T-cell (primary cell): ENCODE measurements around the gene LDB2. TPM values are rescaled to one million over a fixed set of nuclear protein-coding genes. Genes with fewer than 3 reads are reported as not detected.

Source experiments
- ATAC-seq, 4 experiments: fragments of 200-7000 bp in 3 of 4; fragments of 150-1000 bp in 1 of 4; cut with Tn5 transposase; replicated peaks in 1 of 4; 1 replicate in 3 of 4; 2 replicates in 1 of 4; pipeline ENCODE4 v1.10.0; 2021; ENCODE audit warnings: moderate library complexity in 3 of 4, mild to moderate bottlenecking in 2 of 4, moderate number of reproducible peaks in 1 of 4
- CTCF ChIA-PET, 2 donors: fragments of 300-600 bp; sonication (Branson Sonifier 250); formaldehyde crosslinking; loops; one replicate each; lab custom pipeline; 2022; ENCODE audit warnings: antibody characterized with exemption in 2 of 2; lab: Charles Lee
- POLR2A ChIA-PET, 2 donors: fragments of 300-600 bp; sonication (Branson Sonifier 250); formaldehyde crosslinking; loops; one replicate each; lab custom pipeline; 2022; ENCODE audit warnings: antibody characterized with exemption in 2 of 2; lab: Charles Lee
- DNase-seq, 35 experiments: peaks; one replicate each; pipeline versions ENCODE4 v3.0.0 to v3.0.0-alpha.2; 2013 to 2023
- H3K27ac ChIP-seq: one replicate; pipeline ENCODE4 v1.5.1; 2013; ENCODE audit warnings: low read length
- H3K27me3 ChIP-seq, 2 experiments: replicated peaks in 1 of 2; 1 replicate in 1 of 2; 2 replicates in 1 of 2; pipeline versions ENCODE4 v1.6.1 to v1.7.0; 2013; ENCODE audit warnings: low read length in 1 of 2, mixed read lengths in 1 of 2; ENCODE audit not compliant: control insufficient read depth in 2 of 2, insufficient read depth in 2 of 2; ENCODE audit errors: extremely low read depth in 1 of 2
- H3K36me3 ChIP-seq, 2 donors: 1 replicate in 1 of 2; 2 replicates in 1 of 2; pipeline versions ENCODE4 v1.6.1 to v1.7.0; 2013; ENCODE audit warnings: low read length in 1 of 2; ENCODE audit not compliant: control insufficient read depth in 2 of 2, insufficient read depth in 1 of 2; ENCODE audit errors: extremely low read depth in 1 of 2
- H3K4me1 ChIP-seq, 2 experiments: 1 replicate in 1 of 2; 2 replicates in 1 of 2; pipeline versions ENCODE4 v1.6.1 to v1.7.0; 2013; ENCODE audit warnings: low read length in 2 of 2, mixed read lengths in 1 of 2; ENCODE audit not compliant: insufficient read depth in 2 of 2, control insufficient read depth in 1 of 2; ENCODE audit errors: extremely low read depth in 1 of 2
- H3K4me3 ChIP-seq, 2 donors: 1 replicate in 1 of 2; 2 replicates in 1 of 2; pipeline versions ENCODE4 v1.5.1 to v1.7.0; 2013; ENCODE audit warnings: mild to moderate bottlenecking in 2 of 2, low read length in 1 of 2, moderate library complexity in 1 of 2; ENCODE audit not compliant: control insufficient read depth in 1 of 2; ENCODE audit errors: extremely low read depth in 1 of 2
- H3K9me3 ChIP-seq: 2 replicates; pipeline ENCODE4 v1.7.0; 2013
- H3K27ac Mint-ChIP-seq, 2 donors: one replicate each; pipeline ENCODE4 v1.8.0; 2020 to 2021; ENCODE audit warnings: mild to moderate bottlenecking in 2 of 2, mixed read lengths in 2 of 2
- H3K27me3 Mint-ChIP-seq, 2 donors: one replicate each; pipeline ENCODE4 v1.8.0; 2021 to 2022; ENCODE audit warnings: mixed read lengths in 2 of 2
- H3K36me3 Mint-ChIP-seq: one replicate; pipeline ENCODE4 v1.8.0; 2021; ENCODE audit warnings: mixed read lengths
- H3K4me1 Mint-ChIP-seq, 3 donors: one replicate each; pipeline ENCODE4 v1.8.0; 2020 to 2022; ENCODE audit warnings: mixed read lengths in 3 of 3, mild to moderate bottlenecking in 1 of 3
- H3K4me3 Mint-ChIP-seq, 3 donors: one replicate each; pipeline ENCODE4 v1.8.0; 2020 to 2022; ENCODE audit warnings: mild to moderate bottlenecking in 3 of 3, mixed read lengths in 3 of 3, moderate library complexity in 3 of 3
- H3K9me3 Mint-ChIP-seq, 3 donors: one replicate each; pipeline ENCODE4 v1.8.0; 2020 to 2022; ENCODE audit warnings: mixed read lengths in 3 of 3
- WGBS: methylation state at CpG from one replicate; pipeline ENCODE4 v1.1.5; 2013; ENCODE audit warnings: missing lambda C conversion rate; ENCODE audit not compliant: insufficient coverage; 5-methylcytosine and 5-hydroxymethylcytosine counted together
- total RNA-seq, 35 experiments: library from RNA in 6 of 35; stranded (reverse) in 6 of 35; fragments of 120-200 nt in 1 of 35; gene quantifications; one replicate each; pipeline versions ENCODE4 v1.2.1 to v1.2.4 and lab custom pipeline; 2013 to 2026

Gene LDB2
- total RNA-seq, 5 donors from 2014 or later (not counting 1 experiment from before 2014, with no cell fraction given), result 0.15 to 0.82 (median 0.39) TPM; not detected in 2

- no peak overlapping the region for H3K4me3 ChIP-seq
- Mint-ChIP-seq H3K9me3 (no peaks in the 10 kb centered on the region), H3K27me3 (peaks cover 0 to 6% of the 10 kb centered on the region in 2 donors), H3K36me3 (no peaks in the 10 kb centered on the region), H3K4me1 (no peaks in the 10 kb centered on the region), H3K4me3 (no peak overlapping the region), H3K27ac (no peak overlapping the region)
- DNase-seq, result no peak
- no peak for ATAC-seq
- H3K36me3 ChIP-seq, result no peaks in the 10 kb centered on the region
- CTCF ChIA-PET, result no interaction called here
- POLR2A ChIA-PET, result no interaction called here
- H3K27ac ChIP-seq, result no peak overlapping the region
- no peaks in the 10 kb centered on the region for H3K4me1 ChIP-seq
- no peaks in the 10 kb centered on the region for H3K27me3 ChIP-seq
- H3K9me3 ChIP-seq, result no peaks in the 10 kb centered on the region
These were observed 146.3 kb downstream of the LDB2 start for GRCh38 chr4:16752150-16752549.

GRCh38 chr4:16750882-16751642 is 147.4 kb downstream of the LDB2 start:
- no peak for DNase-seq
- Mint-ChIP-seq H3K4me1 (no peaks in the 10 kb centered on the region), H3K9me3 (no peaks in the 10 kb centered on the region), H3K36me3 (no peaks in the 10 kb centered on the region), H3K27ac (no peak overlapping the region), H3K4me3 (no peak overlapping the region), H3K27me3 (peaks cover 0 to 6% of the 10 kb centered on the region in 2 donors)
- Histone ChIP-seq H3K4me3 (no peak overlapping the region), H3K27me3 (no peaks in the 10 kb centered on the region), H3K9me3 (no peaks in the 10 kb centered on the region), H3K27ac (no peak overlapping the region), H3K36me3 (no peaks in the 10 kb centered on the region), H3K4me1 (no peaks in the 10 kb centered on the region)
- 50% methylated on average over 1 of the region's 8 CpGs for WGBS
- no peak for ATAC-seq
- POLR2A ChIA-PET, result interaction anchor here in 1 of 2 donors (0.6 kb wide), 1 partner anchor 535 kb away, joined by 5 read pairs; no protein-coding TSS in a partner anchor
- CTCF ChIA-PET, result no interaction called here

- Histone ChIP-seq H3K27ac (no peak overlapping the region), H3K4me1 (no peaks in the 10 kb centered on the region), H3K9me3 (no peaks in the 10 kb centered on the region), H3K27me3 (no peaks in the 10 kb centered on the region), H3K36me3 (no peaks in the 10 kb centered on the region), H3K4me3 (no peak overlapping the region)
- Mint-ChIP-seq H3K9me3 (no peaks in the 10 kb centered on the region), H3K4me3 (no peak overlapping the region), H3K36me3 (no peaks in the 10 kb centered on the region), H3K4me1 (no peaks in the 10 kb centered on the region), H3K27ac (no peak overlapping the region), H3K27me3 (peaks cover 0 to 3% of the 10 kb centered on the region in 2 donors)
- CTCF ChIA-PET, result no interaction called here
- no peak for DNase-seq
- 88% methylated on average over 1 of the region's 2 CpGs for WGBS
- POLR2A ChIA-PET, result no interaction called here
- ATAC-seq, result no peak
These were observed 148.2 kb downstream of the LDB2 start for GRCh38 chr4:16750216-16750615.

GRCh38 chr4:16745887-16746286 is 152.6 kb downstream of the LDB2 start:
- H3K36me3 Mint-ChIP-seq, result no peaks in the 10 kb centered on the region
- ChIA-PET POLR2A (no interaction called here), CTCF (no interaction called here)
- Histone ChIP-seq H3K9me3 (no peaks in the 10 kb centered on the region), H3K4me1 (no peaks in the 10 kb centered on the region), H3K27me3 (no peaks in the 10 kb centered on the region), H3K27ac (no peak overlapping the region), H3K4me3 (no peak overlapping the region), H3K36me3 (no peaks in the 10 kb centered on the region)
- DNase-seq (no peak), ATAC-seq (no peak)
- no peaks in the 10 kb centered on the region for H3K4me1 Mint-ChIP-seq
- no peaks in the 10 kb centered on the region for H3K9me3 Mint-ChIP-seq
- H3K27me3 Mint-ChIP-seq, result peaks cover 2 to 6% of the 10 kb centered on the region in 2 donors
- H3K27ac Mint-ChIP-seq, result no peak overlapping the region
- no peak overlapping the region for H3K4me3 Mint-ChIP-seq
- WGBS, result 100% methylated on average over 1 of the region's 3 CpGs

GRCh38 chr4:16745009-16745635 is 153.3 kb downstream of the LDB2 start:
- no peak overlapping the region for H3K4me3 ChIP-seq
- no peak for DNase-seq
- ChIA-PET POLR2A (no interaction called here), CTCF (no interaction called here)
- Mint-ChIP-seq H3K9me3 (no peaks in the 10 kb centered on the region), H3K27ac (no peak overlapping the region), H3K27me3 (peaks cover 2 to 6% of the 10 kb centered on the region in 2 donors), H3K4me3 (no peak overlapping the region), H3K36me3 (no peaks in the 10 kb centered on the region), H3K4me1 (no peaks in the 10 kb centered on the region)
- no peak for ATAC-seq
- H3K27me3 ChIP-seq, result no peaks in the 10 kb centered on the region
- H3K4me1 ChIP-seq, result no peaks in the 10 kb centered on the region
- WGBS, result 97% methylated on average over 6 of the region's 7 CpGs
- no peaks in the 10 kb centered on the region for H3K9me3 ChIP-seq
- no peak overlapping the region for H3K27ac ChIP-seq
- no peaks in the 10 kb centered on the region for H3K36me3 ChIP-seq

- Mint-ChIP-seq H3K27me3 (peaks cover 2 to 3% of the 10 kb centered on the region in 2 donors), H3K27ac (no peak overlapping the region), H3K36me3 (no peaks in the 10 kb centered on the region), H3K9me3 (peaks cover 0 to 5% (median 0%) of the 10 kb centered on the region in 3 donors), H3K4me3 (no peak overlapping the region), H3K4me1 (no peaks in the 10 kb centered on the region)
- no peak overlapping the region for H3K27ac ChIP-seq
- no peak overlapping the region for H3K4me3 ChIP-seq
- ChIA-PET CTCF (interaction anchor here in 1 of 2 donors (0.6 kb wide), 1 partner anchor 12 kb away, joined by 3 read pairs; no protein-coding TSS in a partner anchor), POLR2A (no interaction called here)
- no peak for DNase-seq
- no CpG with 5 or more reads among the region's 3 CpGs for WGBS
- no peak for ATAC-seq
- H3K9me3 ChIP-seq, result no peaks in the 10 kb centered on the region
- no peaks in the 10 kb centered on the region for H3K4me1 ChIP-seq
- H3K36me3 ChIP-seq, result no peaks in the 10 kb centered on the region
- no peaks in the 10 kb centered on the region for H3K27me3 ChIP-seq
These were observed 157.2 kb downstream of the LDB2 start for GRCh38 chr4:16741287-16741686.
